ENCODE measurements around the gene CYBC1. TPM values are rescaled to one million over a fixed set of nuclear protein-coding genes. Genes with fewer than 3 reads are reported as not detected.
A peak's percentile ranks its signal among the peaks of the same experiment; 100 is the strongest.

CYBC1 gene
- total and polyA plus RNA-seq, 2 of the 8 experiments (the other 6 are each of a cell fraction or from before 2014, with no cell fraction given) = 74.6 to 81.4 TPM

- TF ChIP-seq FOSL1 (IDR thresholded peaks at IDR 0.05; ENCODE audit: insufficient read depth, low read depth, low read length) (peak; percentile 54; the same call in 1 of the 2 replicates), SIN3A (conservative IDR thresholded peaks at IDR 0.05 in 1 of 2, IDR thresholded peaks at IDR 0.05 in 1 of 2; ENCODE audit: low read depth in 1 of 2, low read length in 2 of 2) (peak; percentile 60 to 83; a peak in 3 of 4 replicates), CTCF (IDR thresholded peaks at IDR 0.05; ENCODE audit: control extremely low read depth in 1 of 3, insufficient read depth in 1 of 3, low read depth in 1 of 3, low read length in 3 of 3) (no peak), YY1 (IDR thresholded peaks at IDR 0.05; ENCODE audit: low read depth, low read length) (peak; percentile 84; the same call in 1 of the 2 replicates), KDM5A (IDR thresholded peaks at IDR 0.05; ENCODE audit: low read length) (0 out of 2 replicates have a peak, but pooled peaks have one; percentile 29), EGR1 (IDR thresholded peaks at IDR 0.05; ENCODE audit: borderline replicate concordance, low read depth, low read length) (peak; percentile 67), TAF1 (IDR thresholded peaks at IDR 0.05; ENCODE audit: low read depth, low read length) (peak; percentile 86), POLR2A (IDR thresholded peaks at IDR 0.05; ENCODE audit: control extremely low read depth in 1 of 2, low read depth in 2 of 2, low read length in 2 of 2) (peak in 1 of 2 experiments; percentile 92; a peak in 2 of 3 replicates), POLR2AphosphoS5 (IDR thresholded peaks at IDR 0.05; ENCODE audit: low read depth, low read length) (peak; percentile 78; the same call in 1 of the 2 replicates), SIX5 (IDR thresholded peaks at IDR 0.05; ENCODE audit: low read depth, low read length) (no peak), HDAC2 (IDR thresholded peaks at IDR 0.05; ENCODE audit: borderline replicate concordance in 1 of 2, low read depth in 2 of 2, low read length in 2 of 2) (no peak; a peak in 1 of 4 replicates), JUND (IDR thresholded peaks at IDR 0.05; ENCODE audit: low read length) (no peak), BACH1 (IDR thresholded peaks at IDR 0.05; ENCODE audit: low read length) (peak; percentile 63), CHD2 (IDR thresholded peaks at IDR 0.05; ENCODE audit: low read length) (no peak), PHF8 (conservative IDR thresholded peaks at IDR 0.05; ENCODE audit: low read depth, low read length) (peak; percentile 99), CREB1 (IDR thresholded peaks at IDR 0.05) (peak; percentile 62; the same call in 1 of the 2 replicates), EZH2 (IDR thresholded peaks at IDR 0.05; ENCODE audit: low read depth, low read length, severe bottlenecking) (no peak), KDM4A (IDR thresholded peaks at IDR 0.05; ENCODE audit: low read depth, low read length, severe bottlenecking) (peak; percentile 94), RBBP5 (IDR thresholded peaks at IDR 0.05; ENCODE audit: borderline replicate concordance, low read depth, low read length) (peak; percentile 96; the same call in 1 of the 2 replicates)
- TF ChIP-seq, protein P1, sequence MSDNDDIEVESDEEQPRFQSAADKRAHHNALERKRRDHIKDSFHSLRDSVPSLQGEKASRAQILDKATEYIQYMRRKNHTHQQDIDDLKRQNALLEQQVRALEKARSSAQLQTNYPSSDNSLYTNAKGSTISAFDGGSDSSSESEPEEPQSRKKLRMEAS (IDR thresholded peaks at IDR 0.05) = peak; percentile 64
These were observed 32.3 kb downstream of the CYBC1 start, which contains the start of the genes HEXD and OGFOD3 (continued) for GRCh38 chr17:82418001-82418986.

Measured in H1 (cell line).